GM12878 (cell line): ENCODE measurements around the gene ANAPC15. TPM values are rescaled to one million over a fixed set of nuclear protein-coding genes. Genes with fewer than 3 reads are reported as not detected.

ENCODE experiments used
- ATF7 ChIP-seq: fragments of 450-650 bp; IDR thresholded peaks from 2 replicates; pipeline ENCODE4 v1.6.1; 2016; ENCODE audit warnings: low read depth, mild to moderate bottlenecking
- BHLHE40 ChIP-seq, 2 experiments: fragments of 450-650 bp in 1 of 2; IDR thresholded peaks; 2 replicates each; pipeline ENCODE4 v1.6.1; 2011 to 2017; ENCODE audit warnings: low read depth in 2 of 2, borderline replicate concordance in 1 of 2, improper control_type of control experiment in 1 of 2, low read length in 1 of 2, mild to moderate bottlenecking in 1 of 2
- CREM ChIP-seq: IDR thresholded peaks from 2 replicates; pipeline ENCODE4 v1.6.1; 2014; ENCODE audit warnings: antibody characterized with exemption, low read depth
- DPF2 ChIP-seq: fragments of 450-650 bp; IDR thresholded peaks from 2 replicates; pipeline ENCODE4 v1.6.1; 2017; ENCODE audit warnings: mild to moderate bottlenecking
- E2F4 ChIP-seq: IDR thresholded peaks from 2 replicates; pipeline ENCODE4 v1.6.1; 2012; ENCODE audit warnings: low read depth, low read length, improper control_type of control experiment
- E2F8 ChIP-seq: fragments of 450-650 bp; IDR thresholded peaks from 2 replicates; pipeline ENCODE4 v1.6.1; 2018; ENCODE audit warnings: mild to moderate bottlenecking, low read depth, moderate library complexity; ENCODE audit not compliant: partially characterized antibody
- EGR1 ChIP-seq, 2 experiments: IDR thresholded peaks; 1 replicate in 1 of 2; 2 replicates in 1 of 2; pipeline ENCODE4 v1.6.1; 2011 to 2012; ENCODE audit warnings: low read depth in 2 of 2, low read length in 2 of 2, borderline replicate concordance in 1 of 2, mild to moderate bottlenecking in 1 of 2, moderate library complexity in 1 of 2
- ETV6 ChIP-seq, 2 experiments: fragments of 450-650 bp in 1 of 2; IDR thresholded peaks in 1 of 2; conservative IDR thresholded peaks in 1 of 2; 2 replicates each; pipeline ENCODE4 v1.6.1; 2014; ENCODE audit warnings: antibody characterized with exemption in 1 of 2, borderline replicate concordance in 1 of 2, low read depth in 1 of 2, mild to moderate bottlenecking in 1 of 2, moderate library complexity in 1 of 2
- IRF3 ChIP-seq: fragments of 450-650 bp; IDR thresholded peaks from 2 replicates; pipeline ENCODE4 v1.6.1; 2014; ENCODE audit warnings: mild to moderate bottlenecking
- KLF5 ChIP-seq: fragments of 450-650 bp; IDR thresholded peaks from 2 replicates; pipeline ENCODE4 v1.6.1; 2014; ENCODE audit warnings: mild to moderate bottlenecking; ENCODE audit not compliant: partially characterized antibody
- MAX ChIP-seq: IDR thresholded peaks from 2 replicates; pipeline ENCODE4 v1.6.1; 2012; ENCODE audit warnings: low read depth, low read length, improper control_type of control experiment
- MEF2A ChIP-seq: IDR thresholded peaks from 2 replicates; pipeline ENCODE4 v1.6.1; 2011; ENCODE audit warnings: low read depth, mild to moderate bottlenecking, low read length, moderate library complexity; ENCODE audit not compliant: insufficient read depth
- MEF2B ChIP-seq: fragments of 450-650 bp; IDR thresholded peaks from 2 replicates; pipeline ENCODE4 v1.6.1; 2018; ENCODE audit warnings: mild to moderate bottlenecking, moderate library complexity; ENCODE audit not compliant: partially characterized antibody, poor library complexity, severe bottlenecking
- SKIL ChIP-seq: fragments of 450-650 bp; IDR thresholded peaks from 2 replicates; pipeline ENCODE4 v1.6.1; 2017; ENCODE audit warnings: mild to moderate bottlenecking, low read depth, inconsistent platforms; ENCODE audit not compliant: poor library complexity, severe bottlenecking
- TCF12 ChIP-seq: IDR thresholded peaks from 2 replicates; pipeline ENCODE4 v1.6.1; 2011; ENCODE audit warnings: low read depth, mild to moderate bottlenecking, low read length
- ZNF687 ChIP-seq: fragments of 450-650 bp; IDR thresholded peaks from 2 replicates; pipeline ENCODE4 v1.6.1; 2017; ENCODE audit warnings: mild to moderate bottlenecking, moderate library complexity
- polyA plus RNA-seq, 11 experiments: library from polyadenylated mRNA; depleted of rRNA in 4 of 11; unstranded in 6 of 11; stranded (reverse) in 5 of 11; fragments of >200 nt; fragmentation: Nextera tagmentation in 4 of 11; fragmentation: Illumina TruSeq in 1 of 11; extraction: Ambion mirVana in 4 of 11; extraction: Trizol in 1 of 11; gene quantifications; 1 replicate in 1 of 11; 2 replicates in 10 of 11; pipeline versions ENCODE4 v1.2.1 to v1.2.3, GENCODE V29; 2011 to 2016; ENCODE audit warnings: inconsistent platforms in 2 of 11, missing spikeins in 2 of 11, low read depth in 1 of 11
- total RNA-seq, 4 experiments: library from RNA; depleted of rRNA in 3 of 4; stranded (reverse); fragments of >200 nt in 3 of 4; fragmentation: Illumina TruSeq in 1 of 4; extraction: Trizol in 1 of 4; gene quantifications; 2 replicates each; pipeline versions ENCODE4 v1.2.1 to v1.2.3, GENCODE V29; 2013 to 2021

ANAPC15 gene
- total and polyA plus RNA-seq, 10 of the 15 experiments (the other 5 are each of a cell fraction or from before 2014, with no cell fraction given), result 83.4 to 372 (median 103) TPM

GRCh38 chr11:72069200-72069599 is 43.3 kb downstream of the ANAPC15 start (continued):
- 0 out of 2 replicates have a peak, but pooled peaks have one; percentile 22 for TF ChIP-seq DPF2
- no peak for TF ChIP-seq IRF3
- no peak for TF ChIP-seq MAX
- no peak for TF ChIP-seq E2F8
- TF ChIP-seq MEF2A, result peak; percentile 63; the same call in 1 of the 2 replicates
- TF ChIP-seq BHLHE40 (IDR thresholded peaks at IDR 0.05; ENCODE audit: borderline replicate concordance in 1 of 2, low read depth in 2 of 2, low read length in 1 of 2), result no peak
- TF ChIP-seq SKIL, result no peak
- no peak for TF ChIP-seq ATF7
- TF ChIP-seq CREM, result no peak
- no peak for TF ChIP-seq E2F4
- TF ChIP-seq EGR1 (IDR thresholded peaks at IDR 0.05; ENCODE audit: borderline replicate concordance in 1 of 2, low read depth in 2 of 2, low read length in 2 of 2), result no peak
- no peak for TF ChIP-seq ETV6 (conservative IDR thresholded peaks at IDR 0.05 in 1 of 2, IDR thresholded peaks at IDR 0.05 in 1 of 2; ENCODE audit: borderline replicate concordance in 1 of 2, low read depth in 1 of 2)
- no peak for TF ChIP-seq TCF12
- TF ChIP-seq MEF2B, result peak; percentile 22
- TF ChIP-seq KLF5, result no peak
- TF ChIP-seq ZNF687, result no peak
